NCI-H2227 (cell line): ENCODE measurements around the gene GADD45GIP1.
"Not testable (repeated sequence)": the region's sequence is repeated elsewhere in the genome, so short reads cannot be mapped to it uniquely, and the experiment has no call there.

Experiments used
- DNase-seq: peaks from one replicate; lab custom pipeline; 2025; ENCODE audit not compliant: unreplicated experiment; lab: John Stamatoyannopoulos, UW

The GADD45GIP1 gene

GRCh38 chr19:12944104-12944674, 12.8 kb downstream of the GADD45GIP1 start:
- DNase-seq, result no peak

GRCh38 chr19:12943437-12944044, 13.5 kb downstream of the GADD45GIP1 start:
- no peak for DNase-seq

GRCh38 chr19:12940897-12941296, 16.1 kb downstream of the GADD45GIP1 start:
- DNase-seq, result no peak

GRCh38 chr19:12939975-12940423, 17.0 kb downstream of the GADD45GIP1 start:
- DNase-seq, result no peak

GRCh38 chr19:12938779-12939601, 18.0 kb downstream of the GADD45GIP1 start:
- DNase-seq, result peak; percentile 48

GRCh38 chr19:12937927-12938778, 18.9 kb downstream of the GADD45GIP1 start, which contains the start of gene CALR:
TSS of gene CALR (plus strand) at chr19:12938609. CDS start at chr19:12938680, 71 bp downstream.
- peak; percentile 98 for DNase-seq

GRCh38 chr19:12937093-12937926, 19.7 kb downstream of the GADD45GIP1 start:
- DNase-seq, result peak; percentile 85

GRCh38 chr19:12936582-12936981, 20.4 kb downstream of the GADD45GIP1 start:
- DNase-seq, result no peak

GRCh38 chr19:12935071-12935470, 22.0 kb downstream of the GADD45GIP1 start:
- DNase-seq, result no peak

- DNase-seq, result peak; percentile 91
These were observed 23.5 kb downstream of the GADD45GIP1 start, which contains the start of gene FARSA for GRCh38 chr19:12933287-12934072. TSS of gene FARSA (minus strand) at chr19:12933711. CDS start at chr19:12933696, 15 bp downstream.

GRCh38 chr19:12932392-12933286, 24.4 kb downstream of the GADD45GIP1 start:
- DNase-seq, result no peak

GRCh38 chr19:12930002-12930645, 26.9 kb downstream of the GADD45GIP1 start:
- no peak for DNase-seq

- no peak for DNase-seq
These were observed 32.3 kb downstream of the GADD45GIP1 start for GRCh38 chr19:12924621-12925310.

- no peak for DNase-seq
These were observed 34.1 kb downstream of the GADD45GIP1 start for GRCh38 chr19:12922959-12923358.

GRCh38 chr19:12921047-12921446, 36.0 kb downstream of the GADD45GIP1 start:
- no peak for DNase-seq

GRCh38 chr19:12918253-12918652, 38.8 kb downstream of the GADD45GIP1 start:
- no peak for DNase-seq

GRCh38 chr19:12915860-12916259, 41.2 kb downstream of the GADD45GIP1 start:
- DNase-seq, result not testable (repeated sequence)
